PFSK-1 (cell line): ENCODE measurements around the gene LRRC30.

Source experiments
- FOXP2 ChIP-seq: optimal IDR thresholded peaks from 2 replicates; pipeline ENCODE3; 2011; ENCODE audit warnings: borderline replicate concordance, control low read depth, inconsistent platforms; ENCODE audit not compliant: insufficient read depth; ENCODE audit errors: extremely low read length, extremely low read depth
- POLR2AphosphoS5 ChIP-seq: IDR thresholded peaks from 2 replicates; pipeline ENCODE4 v1.6.1; 2012; ENCODE audit warnings: low read depth, mild to moderate bottlenecking, control low read depth, low read length, moderate library complexity
- TAF1 ChIP-seq: IDR thresholded peaks from 2 replicates; pipeline ENCODE4 v1.6.1; 2012; ENCODE audit warnings: low read length, control low read depth, borderline replicate concordance; ENCODE audit not compliant: insufficient read depth
- TF ChIP-seq, protein P1 (sequence below), 2 experiments: IDR thresholded peaks; 2 replicates each; pipeline versions ENCODE4 v1.6.1 to v1.8.0; 2011 to 2012; ENCODE audit warnings: low read depth in 2 of 2, low read length in 2 of 2, control low read depth in 1 of 2, inconsistent platforms in 1 of 2, mild to moderate bottlenecking in 1 of 2, moderate library complexity in 1 of 2; ENCODE audit not compliant: insufficient read depth in 1 of 2

DNA sequence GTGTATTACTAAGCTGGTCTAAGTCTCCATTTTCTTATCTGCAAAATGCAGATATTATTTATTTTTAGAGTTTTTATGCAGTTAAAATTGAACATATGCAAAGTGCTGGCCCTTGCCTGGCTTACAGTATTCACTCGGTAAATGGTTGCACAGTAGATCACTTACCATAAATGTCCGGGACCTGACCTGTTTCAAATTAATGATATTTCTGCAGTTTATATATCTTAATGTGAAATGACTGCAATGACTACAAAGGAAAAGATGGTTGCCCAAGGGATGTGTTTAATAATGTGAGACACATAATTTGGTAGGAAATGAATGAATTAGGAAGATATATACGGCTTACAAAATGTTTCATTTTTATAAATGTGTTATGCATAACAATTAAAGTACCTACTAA, 37.1 kb downstream of the LRRC30 start:
- TF ChIP-seq POLR2AphosphoS5, result no peak
- TF ChIP-seq, protein P1, sequence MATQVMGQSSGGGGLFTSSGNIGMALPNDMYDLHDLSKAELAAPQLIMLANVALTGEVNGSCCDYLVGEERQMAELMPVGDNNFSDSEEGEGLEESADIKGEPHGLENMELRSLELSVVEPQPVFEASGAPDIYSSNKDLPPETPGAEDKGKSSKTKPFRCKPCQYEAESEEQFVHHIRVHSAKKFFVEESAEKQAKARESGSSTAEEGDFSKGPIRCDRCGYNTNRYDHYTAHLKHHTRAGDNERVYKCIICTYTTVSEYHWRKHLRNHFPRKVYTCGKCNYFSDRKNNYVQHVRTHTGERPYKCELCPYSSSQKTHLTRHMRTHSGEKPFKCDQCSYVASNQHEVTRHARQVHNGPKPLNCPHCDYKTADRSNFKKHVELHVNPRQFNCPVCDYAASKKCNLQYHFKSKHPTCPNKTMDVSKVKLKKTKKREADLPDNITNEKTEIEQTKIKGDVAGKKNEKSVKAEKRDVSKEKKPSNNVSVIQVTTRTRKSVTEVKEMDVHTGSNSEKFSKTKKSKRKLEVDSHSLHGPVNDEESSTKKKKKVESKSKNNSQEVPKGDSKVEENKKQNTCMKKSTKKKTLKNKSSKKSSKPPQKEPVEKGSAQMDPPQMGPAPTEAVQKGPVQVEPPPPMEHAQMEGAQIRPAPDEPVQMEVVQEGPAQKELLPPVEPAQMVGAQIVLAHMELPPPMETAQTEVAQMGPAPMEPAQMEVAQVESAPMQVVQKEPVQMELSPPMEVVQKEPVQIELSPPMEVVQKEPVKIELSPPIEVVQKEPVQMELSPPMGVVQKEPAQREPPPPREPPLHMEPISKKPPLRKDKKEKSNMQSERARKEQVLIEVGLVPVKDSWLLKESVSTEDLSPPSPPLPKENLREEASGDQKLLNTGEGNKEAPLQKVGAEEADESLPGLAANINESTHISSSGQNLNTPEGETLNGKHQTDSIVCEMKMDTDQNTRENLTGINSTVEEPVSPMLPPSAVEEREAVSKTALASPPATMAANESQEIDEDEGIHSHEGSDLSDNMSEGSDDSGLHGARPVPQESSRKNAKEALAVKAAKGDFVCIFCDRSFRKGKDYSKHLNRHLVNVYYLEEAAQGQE (IDR thresholded peaks at IDR 0.05; ENCODE audit: insufficient read depth in 1 of 2, low read depth in 2 of 2, low read length in 2 of 2), result no peak
- no peak for TF ChIP-seq TAF1
- no peak for TF ChIP-seq FOXP2
